ENCODE measurements around the gene TUFT1.

The TUFT1 gene, protein sequence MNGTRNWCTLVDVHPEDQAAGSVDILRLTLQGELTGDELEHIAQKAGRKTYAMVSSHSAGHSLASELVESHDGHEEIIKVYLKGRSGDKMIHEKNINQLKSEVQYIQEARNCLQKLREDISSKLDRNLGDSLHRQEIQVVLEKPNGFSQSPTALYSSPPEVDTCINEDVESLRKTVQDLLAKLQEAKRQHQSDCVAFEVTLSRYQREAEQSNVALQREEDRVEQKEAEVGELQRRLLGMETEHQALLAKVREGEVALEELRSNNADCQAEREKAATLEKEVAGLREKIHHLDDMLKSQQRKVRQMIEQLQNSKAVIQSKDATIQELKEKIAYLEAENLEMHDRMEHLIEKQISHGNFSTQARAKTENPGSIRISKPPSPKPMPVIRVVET

DNA sequence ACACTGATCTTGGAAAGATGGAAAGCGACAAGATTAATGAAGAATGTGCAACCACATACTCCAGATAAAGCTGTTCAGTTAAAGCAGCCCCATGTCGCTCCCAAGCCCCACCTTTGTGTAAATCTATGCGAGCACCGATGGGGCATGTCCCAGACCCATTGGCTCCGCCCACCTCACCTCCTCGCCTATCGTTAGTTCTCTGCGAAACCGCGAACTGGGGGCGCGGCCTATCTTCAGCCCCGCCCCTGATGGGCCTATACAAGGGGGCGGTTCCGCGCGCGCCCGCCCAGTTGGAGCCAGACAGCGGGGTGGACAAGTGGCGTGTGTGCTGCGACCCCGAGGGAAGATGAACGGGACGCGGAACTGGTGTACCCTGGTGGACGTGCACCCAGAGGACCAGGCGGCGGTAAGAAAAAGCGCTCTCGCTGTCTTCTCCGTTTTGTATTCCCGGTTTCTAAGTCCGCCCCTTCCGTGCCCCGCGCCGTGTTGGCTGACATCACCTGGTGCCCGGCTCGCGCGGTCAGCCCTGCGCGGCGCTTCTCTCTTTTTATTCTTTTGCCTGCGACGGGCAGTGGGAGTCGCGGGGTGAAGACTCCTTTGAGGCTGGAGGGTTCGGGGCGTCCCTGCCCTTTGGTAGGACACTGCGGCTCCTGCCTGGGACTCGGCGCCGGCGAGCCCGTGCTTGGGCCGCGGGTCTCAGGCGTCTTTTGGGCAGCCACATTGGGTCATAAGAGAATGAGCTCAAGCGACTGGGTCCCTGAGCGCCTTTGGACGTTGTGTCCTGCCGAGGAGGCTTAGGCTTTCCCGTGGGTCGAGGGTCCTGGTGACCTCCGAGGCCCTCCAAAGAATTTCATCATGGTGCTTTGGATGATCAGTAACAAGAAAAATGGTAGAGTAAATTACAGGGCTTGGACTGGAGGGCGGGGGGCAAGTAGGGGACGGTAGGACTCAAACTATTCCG is at the start of gene TUFT1:
TSS of gene TUFT1 (plus strand) at position 289 of the 961 bp plus-strand sequence. CDS start at position 347, 58 bp downstream.
- DNase-seq (ENCODE audit: low read depth) = peak; percentile 92

DNA sequence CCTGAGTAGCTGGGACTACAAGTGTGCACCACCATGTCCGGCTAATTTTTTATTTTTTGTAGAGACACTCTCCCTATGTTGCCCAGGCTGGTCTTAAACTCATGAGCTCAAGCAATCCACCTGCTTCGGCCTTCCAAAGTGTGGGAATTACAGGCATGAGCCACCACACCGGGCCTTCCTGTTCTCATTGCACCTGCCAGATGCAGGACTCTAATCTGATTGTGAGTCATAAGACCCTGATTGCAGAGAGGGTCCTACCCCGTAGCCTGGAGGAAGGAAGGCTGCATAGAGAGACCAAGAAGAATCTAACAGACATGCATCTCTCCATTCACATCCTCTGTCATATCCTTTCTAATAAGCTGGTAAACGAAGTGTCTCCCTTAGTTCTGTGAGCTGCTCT is 48.5 kb upstream of the TUFT1 start:
- DNase-seq (ENCODE audit: low read depth) = no peak

DNA sequence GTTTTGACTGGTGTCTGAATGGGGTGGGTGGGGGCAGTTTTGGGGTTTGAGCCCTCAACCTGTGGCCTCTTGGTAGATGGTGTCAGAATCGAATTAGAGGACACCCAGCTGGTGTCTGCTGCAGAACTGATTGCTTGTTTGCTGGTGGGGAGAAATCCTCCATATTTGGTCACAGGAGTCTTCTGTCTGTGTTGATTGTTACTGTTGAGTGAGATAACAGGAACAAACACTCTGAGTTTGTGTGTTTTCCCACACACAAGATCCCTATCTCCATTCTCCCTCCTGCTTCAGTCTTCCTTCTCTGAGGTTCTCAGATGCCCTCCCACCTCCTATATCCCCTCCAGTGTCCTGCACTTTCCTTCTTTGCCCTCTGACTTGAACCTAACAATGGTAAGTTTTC is 48.0 kb upstream of the TUFT1 start:
- DNase-seq (ENCODE audit: low read depth) = no peak

DNA sequence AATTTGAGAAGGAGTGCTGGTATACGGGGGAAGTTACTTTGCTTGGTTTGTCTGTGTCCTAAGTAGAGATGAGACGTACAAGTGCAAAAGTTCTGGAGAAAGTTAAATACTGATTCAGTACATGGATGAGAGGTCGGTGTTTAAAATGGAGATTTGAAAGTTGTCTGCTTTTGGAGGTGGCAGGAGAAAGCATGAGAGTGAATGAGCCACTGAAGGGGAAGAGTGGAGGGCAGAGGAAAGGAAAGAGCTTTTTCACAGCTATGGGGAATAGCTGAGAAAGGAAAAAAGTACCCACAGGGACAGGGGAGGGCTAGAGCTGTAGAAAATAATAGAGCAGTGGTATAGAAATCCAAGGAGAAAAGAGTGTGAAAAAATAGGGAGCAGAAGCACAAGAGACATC is 47.1 kb upstream of the TUFT1 start:
- DNase-seq (ENCODE audit: low read depth) = no peak

DNA sequence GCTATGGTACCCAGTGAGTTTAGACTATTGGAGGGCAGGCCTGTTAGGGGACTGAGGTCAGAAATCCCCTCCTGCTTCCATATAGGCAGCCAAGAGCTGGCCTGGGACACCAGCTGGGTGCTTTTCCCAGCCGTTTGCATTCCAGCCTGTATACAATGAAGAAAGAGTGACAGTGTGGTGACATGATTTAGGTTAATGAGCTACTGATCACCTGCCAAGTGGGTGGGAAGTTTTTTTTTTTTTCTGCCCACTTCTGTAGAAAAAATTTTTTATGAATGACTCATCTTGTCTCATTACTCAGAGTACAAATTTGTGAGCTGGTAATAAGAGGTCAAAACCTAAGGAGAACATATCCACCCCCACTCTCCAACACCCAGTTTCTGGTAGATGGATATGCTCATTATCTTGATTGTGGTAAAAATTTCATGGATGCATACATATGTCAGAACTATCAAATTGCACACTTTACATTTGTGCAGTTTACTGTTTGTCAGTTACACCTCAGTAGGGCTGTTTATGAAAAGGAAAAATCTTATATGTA is 45.3 kb upstream of the TUFT1 start:
- DNase-seq (ENCODE audit: low read depth) = peak; percentile 88

DNA sequence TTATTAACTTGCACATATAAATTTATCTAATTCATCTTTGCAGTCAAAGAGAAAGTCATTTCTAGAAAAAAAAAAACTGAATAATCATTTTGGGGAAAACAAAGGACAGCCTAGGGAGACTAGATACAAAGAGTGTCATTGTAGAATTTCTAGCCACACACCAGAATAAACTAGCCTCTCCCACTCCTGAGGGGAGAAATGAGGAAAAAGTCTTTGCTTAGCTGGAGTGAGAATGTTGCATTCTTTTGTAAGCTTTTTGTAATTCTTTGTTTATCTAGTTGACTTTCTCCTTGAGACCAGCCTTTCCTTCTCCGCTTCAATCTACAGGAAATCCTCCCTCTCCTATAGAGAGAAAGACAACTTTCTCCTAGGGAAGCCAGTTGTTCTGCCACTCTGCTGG is 44.8 kb upstream of the TUFT1 start:
- DNase-seq (ENCODE audit: low read depth) = no peak

DNA sequence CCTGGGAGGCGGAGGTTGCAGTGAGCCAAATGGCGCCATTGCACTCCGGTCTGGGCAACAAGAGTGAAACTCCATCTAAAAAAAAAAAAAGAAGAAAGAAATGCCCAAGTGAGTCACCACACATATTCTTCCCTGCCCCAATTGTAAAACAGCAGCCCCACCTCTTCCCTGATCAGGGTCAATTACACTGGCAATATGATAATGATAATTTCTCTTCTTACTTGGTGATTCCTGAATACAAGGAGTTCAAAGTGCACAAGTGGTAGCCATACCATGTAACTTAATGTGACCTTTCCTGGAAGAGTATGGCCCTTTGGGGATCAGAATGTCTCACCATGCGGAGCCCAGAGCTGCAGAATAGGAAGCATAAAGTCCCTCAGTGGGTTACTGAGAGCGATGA is 40.7 kb upstream of the TUFT1 start:
- no peak for DNase-seq (ENCODE audit: low read depth)

DNA sequence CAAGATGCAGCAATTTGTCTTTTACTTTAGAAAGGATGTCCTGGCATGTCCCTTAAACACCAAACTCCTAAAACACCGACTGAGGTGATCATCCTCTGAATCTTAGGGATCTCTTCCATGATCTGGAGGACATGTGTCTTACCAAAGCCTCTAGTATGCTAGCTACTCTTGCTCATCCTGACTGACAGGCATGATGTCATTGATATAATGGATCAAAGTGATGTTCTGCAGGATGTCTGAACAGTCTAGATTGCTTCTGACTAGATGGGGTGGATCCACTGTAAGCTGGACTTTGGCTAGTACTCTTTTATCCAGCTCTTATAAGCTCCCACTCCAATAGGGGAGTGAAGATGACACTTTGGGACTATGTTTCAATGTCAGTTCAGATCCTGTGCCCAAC is 40.2 kb upstream of the TUFT1 start:
- DNase-seq (ENCODE audit: low read depth) = no peak

DNA sequence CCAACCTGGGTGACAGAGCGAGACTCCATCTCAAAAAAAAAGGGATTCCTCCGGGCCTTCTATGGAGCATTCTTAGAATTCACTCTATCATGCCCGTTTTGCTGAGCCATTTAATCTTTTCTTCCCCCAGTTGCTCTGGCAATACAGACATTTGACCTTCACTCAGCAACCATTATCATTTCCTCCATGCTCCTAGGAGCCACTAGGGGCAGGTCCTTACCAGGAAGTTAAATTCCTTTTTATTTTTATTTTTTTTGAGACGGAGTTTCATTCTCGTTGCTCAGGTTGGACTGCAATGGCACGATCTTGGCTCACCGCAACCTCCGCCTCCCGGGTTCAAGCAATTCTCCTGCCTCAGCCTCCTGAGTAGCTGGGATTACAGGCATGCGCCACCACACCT is 38.6 kb upstream of the TUFT1 start:
- DNase-seq (ENCODE audit: low read depth) = no peak

DNA sequence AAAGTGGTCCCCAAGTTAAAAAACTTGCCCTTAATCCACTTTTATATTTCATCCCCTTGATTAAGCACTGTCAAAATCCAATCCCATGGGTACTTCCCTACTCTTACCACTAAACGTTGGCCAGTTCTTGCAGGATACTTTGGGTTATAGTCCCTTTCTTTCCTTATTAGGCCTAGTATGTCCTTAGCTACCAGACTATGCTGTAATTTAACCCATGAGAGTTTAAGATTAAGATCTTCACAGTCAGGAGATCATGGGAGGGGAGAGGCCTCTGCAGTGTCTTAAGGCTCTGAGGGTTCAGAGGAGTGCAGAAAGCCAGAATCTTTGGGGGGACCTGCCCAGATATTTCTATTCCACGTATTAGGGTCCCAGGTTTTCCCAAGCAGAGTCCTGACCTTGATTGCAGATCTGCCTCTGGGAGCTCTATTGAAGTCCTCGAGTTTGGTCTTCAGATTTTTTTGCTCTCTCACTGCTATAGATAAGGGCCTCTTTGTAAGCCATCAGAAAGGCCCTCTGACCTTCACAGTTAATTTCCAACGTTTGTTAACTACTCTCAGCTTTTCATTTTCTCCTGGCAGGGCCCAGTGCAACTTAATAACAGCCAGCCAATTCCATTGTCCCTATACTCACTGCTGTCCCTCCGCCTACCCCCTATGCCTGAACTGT is 37.9 kb upstream of the TUFT1 start:
- no peak for DNase-seq (ENCODE audit: low read depth)

DNA sequence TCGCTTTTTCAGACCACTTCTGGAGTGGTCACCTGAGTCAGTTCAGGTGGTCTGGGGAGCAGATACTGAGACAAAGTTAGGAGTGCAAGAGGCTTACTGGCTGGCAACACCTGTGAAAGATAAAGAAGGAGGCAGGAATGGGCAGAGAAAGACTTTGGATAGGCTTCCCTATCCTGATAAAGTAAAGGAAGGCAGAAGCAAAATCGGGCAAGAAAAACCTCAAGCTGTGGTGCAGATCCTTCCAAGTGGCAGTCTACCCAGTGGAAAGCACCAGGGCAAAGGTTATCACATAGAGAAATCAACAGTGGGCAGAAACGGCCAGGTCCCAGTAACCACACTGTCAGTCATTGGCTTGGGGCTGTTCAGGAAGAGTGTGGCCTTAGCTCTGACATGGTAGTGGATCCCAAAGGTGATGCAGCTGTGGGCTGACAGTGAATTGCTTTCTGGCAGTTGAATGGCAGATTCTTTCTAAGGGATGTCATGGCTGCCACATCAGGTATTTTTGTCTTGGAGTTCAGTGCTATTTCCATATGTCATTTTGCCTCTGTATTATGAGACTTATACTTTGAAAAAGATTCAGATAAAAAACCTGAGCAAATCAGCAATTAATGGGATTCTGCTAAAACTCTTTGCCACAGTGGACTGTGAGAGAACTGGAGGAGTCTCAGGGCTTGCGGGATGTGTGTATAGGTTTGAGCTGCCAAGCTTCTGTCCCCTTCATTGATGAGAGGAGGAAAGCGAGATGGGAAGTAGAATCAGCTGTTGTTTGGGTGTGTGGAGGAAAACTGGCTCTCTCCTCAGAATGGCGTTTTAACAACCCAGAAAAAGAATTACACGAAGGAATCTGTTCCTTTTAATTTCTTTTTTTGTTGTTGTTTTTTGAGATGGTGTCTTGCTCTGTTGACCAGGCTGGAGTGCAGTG is 37.0 kb upstream of the TUFT1 start:
- no peak for DNase-seq (ENCODE audit: low read depth)

DNA sequence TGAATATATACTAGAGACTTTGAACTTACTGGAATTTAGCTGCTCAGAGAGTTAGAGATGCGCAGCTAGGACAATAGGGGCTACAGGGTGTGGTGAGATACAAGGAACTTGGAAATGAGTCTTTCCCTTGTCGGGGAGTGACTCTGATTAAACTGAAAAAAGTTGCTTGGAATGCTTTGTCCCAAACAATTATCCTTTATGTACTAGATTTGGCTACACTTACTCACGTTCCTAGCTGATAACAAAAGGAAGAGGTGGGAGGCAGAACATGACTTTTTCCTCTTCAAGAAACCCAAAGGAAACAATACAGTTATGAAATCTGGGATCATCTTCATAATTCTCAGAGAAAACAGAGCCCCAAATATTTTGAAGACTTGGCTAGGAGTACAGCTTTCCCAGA is 35.9 kb upstream of the TUFT1 start:
- no peak for DNase-seq (ENCODE audit: low read depth)

DNA sequence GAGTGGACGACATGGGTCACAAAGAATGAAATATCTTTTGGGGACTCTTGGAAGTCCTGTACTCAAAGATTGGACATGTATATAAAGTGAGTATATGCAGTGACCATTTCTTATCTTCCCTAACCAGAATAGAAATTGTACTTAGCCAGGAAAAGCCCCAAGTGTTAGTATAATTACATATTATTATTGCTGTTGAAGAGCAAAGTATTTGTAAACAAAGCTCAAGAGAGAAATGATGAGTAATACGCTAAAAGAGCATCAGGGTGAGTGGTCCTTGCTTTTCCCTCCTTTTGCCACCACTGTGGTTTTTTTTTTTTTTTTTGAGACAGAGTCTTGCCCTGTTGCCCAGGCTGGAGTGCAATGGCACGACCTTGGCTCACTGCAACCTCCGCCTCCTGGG is 35.4 kb upstream of the TUFT1 start:
- no peak for DNase-seq (ENCODE audit: low read depth)

DNA sequence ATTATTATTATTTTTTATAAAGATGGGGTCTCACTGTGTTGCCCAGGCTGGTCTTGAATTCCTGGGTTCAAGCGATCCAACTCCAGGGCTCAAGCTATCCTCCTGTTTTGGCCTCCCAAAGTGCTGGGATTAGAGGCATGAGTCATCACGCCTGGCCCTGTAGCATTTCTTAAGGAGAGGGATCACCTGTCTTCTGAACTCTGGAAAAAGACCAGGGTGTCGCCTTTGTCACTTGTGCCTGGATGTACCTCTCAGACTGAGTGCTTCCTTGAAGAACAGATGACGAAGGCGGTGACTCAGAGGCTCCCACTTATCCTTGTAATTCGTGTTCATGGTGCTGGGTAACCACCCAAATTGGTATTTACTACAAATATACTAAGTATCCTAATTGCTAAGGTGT is 31.3 kb upstream of the TUFT1 start:
- peak; percentile 5 for DNase-seq (ENCODE audit: low read depth)

DNA sequence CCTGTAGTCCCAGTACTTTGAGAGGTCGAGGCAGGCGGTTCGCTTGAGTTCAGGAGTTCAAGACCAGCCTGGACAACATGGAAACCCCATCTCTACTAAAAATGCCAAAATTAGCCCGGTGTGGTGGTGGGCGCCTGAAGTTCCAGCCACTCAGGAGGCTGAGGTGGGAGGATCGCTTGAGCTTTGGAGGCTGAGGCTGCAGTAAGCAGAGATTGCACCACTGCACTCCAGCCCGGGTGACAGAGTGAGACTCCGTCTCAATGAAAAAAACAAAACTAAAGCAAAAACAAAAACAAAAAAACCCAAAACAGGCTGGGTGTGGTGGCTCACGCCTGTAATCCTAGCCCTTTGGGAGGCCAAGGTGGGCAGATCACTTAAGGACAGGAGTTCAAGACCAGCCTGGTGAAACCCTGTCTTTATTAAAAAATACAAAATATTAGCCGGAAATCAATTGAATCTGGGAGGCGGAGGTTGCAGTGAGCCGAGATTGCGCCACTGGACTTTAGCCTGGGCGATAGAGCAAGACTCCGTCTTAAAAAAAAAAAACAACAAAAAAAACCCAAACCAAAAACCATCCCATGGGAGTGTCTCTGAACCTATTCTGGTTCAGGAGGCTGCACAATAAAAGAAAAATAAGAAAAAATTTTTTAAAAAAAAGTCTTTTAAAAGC is 30.6 kb upstream of the TUFT1 start:
- DNase-seq (ENCODE audit: low read depth) = no peak

DNA sequence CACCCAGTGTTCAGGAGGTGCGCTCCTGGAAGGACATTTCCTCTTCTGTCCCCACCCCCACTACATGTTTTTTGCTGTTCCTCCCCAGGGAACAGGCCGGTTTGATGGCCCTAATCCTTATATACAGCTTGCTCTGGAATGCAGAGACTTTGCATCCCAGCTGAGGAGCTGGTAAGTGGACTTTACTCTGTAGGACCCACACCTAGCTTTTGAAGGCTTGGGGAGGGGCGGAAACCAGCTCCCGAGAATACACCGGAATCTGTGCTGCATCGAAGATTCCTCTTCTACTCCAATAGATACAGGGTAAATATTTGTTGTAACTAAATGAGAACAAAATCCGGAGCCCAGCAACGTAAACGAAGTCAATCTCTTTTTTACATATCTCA is 30.1 kb upstream of the TUFT1 start:
- no peak for DNase-seq (ENCODE audit: low read depth)

DNA sequence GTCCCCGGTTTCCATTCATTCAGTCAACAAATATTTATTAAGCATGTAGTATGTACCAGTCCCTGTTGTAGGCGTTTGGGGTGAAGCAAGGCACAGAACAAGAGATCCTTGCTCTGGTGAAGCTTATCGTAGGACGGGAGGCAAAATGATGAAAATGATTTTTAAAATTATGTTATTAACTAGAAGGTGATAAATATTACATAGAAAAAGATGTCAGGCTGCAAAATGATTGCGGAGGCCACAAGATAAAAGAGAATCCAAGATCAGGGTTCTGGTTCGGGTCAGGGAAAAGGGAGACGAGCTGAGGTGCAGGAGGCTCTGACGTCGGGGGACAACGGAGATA is 29.5 kb upstream of the TUFT1 start:
- DNase-seq (ENCODE audit: low read depth) = no peak

DNA sequence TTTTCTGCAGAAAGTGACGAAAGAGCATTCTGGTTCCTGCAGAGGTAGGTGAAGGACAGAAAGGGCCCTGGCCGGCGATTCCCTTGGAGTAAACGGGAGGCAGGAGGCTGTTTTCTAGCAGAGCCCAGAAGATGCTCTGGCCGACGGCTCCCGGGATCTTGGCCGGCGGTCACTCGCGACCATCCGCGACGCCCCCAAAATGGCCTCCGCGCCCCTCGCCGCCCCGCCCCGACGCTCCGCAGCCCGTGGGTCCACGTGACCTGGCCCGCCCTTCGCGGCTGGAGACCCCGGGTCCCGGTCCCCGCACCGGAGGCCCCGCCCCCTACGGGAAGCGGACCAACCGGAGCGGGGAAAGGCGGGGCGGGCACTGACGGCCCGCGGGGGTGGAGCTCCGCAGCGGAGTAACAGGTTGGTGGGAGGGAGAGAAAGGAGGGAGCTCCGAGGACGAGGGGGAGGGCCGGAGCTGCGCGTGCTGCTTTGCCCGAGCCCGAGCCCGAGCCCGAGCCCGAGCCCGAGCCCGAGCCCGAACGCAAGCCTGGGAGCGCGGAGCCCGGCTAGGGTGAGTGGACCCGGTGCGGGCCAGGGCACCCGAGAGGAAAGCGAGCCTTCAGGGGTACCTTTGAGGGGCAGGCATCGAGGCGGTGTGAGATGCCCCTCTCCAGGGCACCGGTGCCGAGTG is 29.0 kb upstream of the TUFT1 start, which contains the start of gene CGN:
TSS of gene CGN (plus strand) at position 431 of the 679 bp plus-strand sequence. CDS start 7,133 bp downstream, outside the sequence.
- DNase-seq (ENCODE audit: low read depth) = peak; percentile 75

DNA sequence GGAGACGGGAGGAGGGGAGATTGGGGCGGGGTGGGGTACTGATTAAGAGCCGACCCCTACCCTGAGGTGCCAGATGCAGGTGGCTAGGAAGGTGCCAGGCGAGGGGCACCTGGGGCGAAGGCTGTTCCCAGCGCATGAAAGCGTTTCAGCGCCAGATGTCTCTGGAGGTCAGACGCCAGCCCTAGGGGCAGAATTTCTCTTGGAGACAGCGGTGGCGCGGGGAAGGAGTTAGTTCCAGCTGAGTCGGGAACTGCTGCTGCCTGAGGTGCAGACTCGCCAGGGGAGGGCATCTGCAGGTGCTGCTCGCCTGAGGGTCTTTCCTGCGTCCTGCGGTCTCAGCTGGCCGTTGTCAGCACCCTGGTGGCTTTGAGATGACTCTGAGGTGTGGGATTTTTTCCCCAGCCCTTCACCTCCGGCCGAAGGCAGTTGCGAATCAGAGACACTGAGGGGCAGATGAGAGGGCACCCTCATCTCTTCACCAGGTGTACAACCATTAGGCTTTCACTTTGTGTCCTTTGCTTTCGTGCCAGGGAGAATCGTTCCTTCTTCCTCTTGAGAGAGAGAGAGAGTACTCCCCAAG is 28.4 kb upstream of the TUFT1 start:
- DNase-seq (ENCODE audit: low read depth) = peak; percentile 34

DNA sequence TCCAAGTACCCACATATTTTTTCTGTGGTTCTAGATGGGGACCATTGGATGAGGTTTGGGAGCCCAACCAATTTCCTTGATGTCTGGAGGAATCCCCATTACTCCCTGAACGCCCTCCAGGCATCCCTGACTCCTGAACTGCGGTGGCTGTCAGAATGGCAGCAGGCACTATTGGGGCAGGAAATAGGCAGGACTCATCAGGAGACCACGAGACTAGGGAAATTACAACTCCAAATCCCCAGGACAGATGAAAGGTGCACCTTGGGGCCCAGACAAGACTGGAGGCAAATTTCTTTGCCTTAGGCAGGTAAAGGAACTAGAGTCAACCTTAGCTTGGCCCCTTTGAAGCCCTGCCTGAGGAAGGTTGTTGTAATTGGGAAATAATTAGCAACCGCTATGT is 27.8 kb upstream of the TUFT1 start:
- peak; percentile 29 for DNase-seq (ENCODE audit: low read depth)
